WTC11 (cell line): ENCODE results near the gene ERBB4.

Source experiments
- ETV6 ChIP-seq: sonication (generic); formaldehyde crosslinking; IDR thresholded peaks from 2 replicates; pipeline ENCODE4 v1.8.1; 2022; ENCODE audit warnings: mild to moderate bottlenecking, missing genetic modification reagents
- HMGXB4 ChIP-seq: sonication (generic); formaldehyde crosslinking; IDR thresholded peaks from 2 replicates; pipeline ENCODE4 v1.8.1; 2023; ENCODE audit warnings: mild to moderate bottlenecking, moderate library complexity, missing genetic modification reagents
- MLX ChIP-seq: sonication (generic); formaldehyde crosslinking; IDR thresholded peaks from 2 replicates; pipeline ENCODE4 v1.8.1; 2023; ENCODE audit warnings: mild to moderate bottlenecking, missing genetic modification reagents, moderate library complexity
- NFE2L1 ChIP-seq: sonication (generic); formaldehyde crosslinking; IDR thresholded peaks from 2 replicates; pipeline ENCODE4 v1.8.1; 2023; ENCODE audit warnings: missing genetic modification reagents
- NR1H2 ChIP-seq: sonication (generic); formaldehyde crosslinking; IDR thresholded peaks from 2 replicates; pipeline ENCODE4 v1.9.0; 2021; ENCODE audit warnings: mild to moderate bottlenecking, moderate library complexity, missing genetic modification reagents
- NR3C1 ChIP-seq: sonication (generic); formaldehyde crosslinking; conservative IDR thresholded peaks from 2 replicates; pipeline ENCODE4 v1.8.1; 2023; ENCODE audit warnings: low read depth, mild to moderate bottlenecking, missing genetic modification reagents
- SP1 ChIP-seq: sonication (generic); formaldehyde crosslinking; conservative IDR thresholded peaks from 2 replicates; pipeline ENCODE4 v1.8.1; 2022; ENCODE audit warnings: missing genetic modification reagents
- TP53 ChIP-seq: sonication (generic); formaldehyde crosslinking; IDR thresholded peaks from 2 replicates; pipeline ENCODE4 v1.8.1; 2023; ENCODE audit warnings: mild to moderate bottlenecking, missing genetic modification reagents
- USF1 ChIP-seq: sonication (generic); formaldehyde crosslinking; IDR thresholded peaks from 2 replicates; pipeline ENCODE4 v1.8.0; 2022; ENCODE audit warnings: mild to moderate bottlenecking, missing genetic modification reagents
- ZNF138 ChIP-seq: sonication (generic); formaldehyde crosslinking; conservative IDR thresholded peaks from 2 replicates; pipeline ENCODE4 v1.8.1; 2022; ENCODE audit warnings: mild to moderate bottlenecking, moderate library complexity, missing genetic modification reagents
- TF ChIP-seq, protein P1 (sequence below): fragments of 200-600 bp; IDR thresholded peaks from 2 replicates; pipeline ENCODE4 v1.8.0; 2022; ENCODE audit warnings: antibody characterized with exemption
- TF ChIP-seq, protein P2 (sequence below): sonication (generic); formaldehyde crosslinking; IDR thresholded peaks from 2 replicates; pipeline ENCODE4 v1.8.0; 2022; ENCODE audit warnings: mild to moderate bottlenecking, missing genetic modification reagents
- TF ChIP-seq, protein P3 (sequence below): sonication (generic); formaldehyde crosslinking; IDR thresholded peaks from 2 replicates; pipeline ENCODE4 v1.8.1; 2022; ENCODE audit warnings: mild to moderate bottlenecking, missing genetic modification reagents, moderate library complexity, borderline replicate concordance

GRCh38 chr2:211982162-211982561, 556.4 kb downstream of the ERBB4 start:
- TF ChIP-seq, protein P1, sequence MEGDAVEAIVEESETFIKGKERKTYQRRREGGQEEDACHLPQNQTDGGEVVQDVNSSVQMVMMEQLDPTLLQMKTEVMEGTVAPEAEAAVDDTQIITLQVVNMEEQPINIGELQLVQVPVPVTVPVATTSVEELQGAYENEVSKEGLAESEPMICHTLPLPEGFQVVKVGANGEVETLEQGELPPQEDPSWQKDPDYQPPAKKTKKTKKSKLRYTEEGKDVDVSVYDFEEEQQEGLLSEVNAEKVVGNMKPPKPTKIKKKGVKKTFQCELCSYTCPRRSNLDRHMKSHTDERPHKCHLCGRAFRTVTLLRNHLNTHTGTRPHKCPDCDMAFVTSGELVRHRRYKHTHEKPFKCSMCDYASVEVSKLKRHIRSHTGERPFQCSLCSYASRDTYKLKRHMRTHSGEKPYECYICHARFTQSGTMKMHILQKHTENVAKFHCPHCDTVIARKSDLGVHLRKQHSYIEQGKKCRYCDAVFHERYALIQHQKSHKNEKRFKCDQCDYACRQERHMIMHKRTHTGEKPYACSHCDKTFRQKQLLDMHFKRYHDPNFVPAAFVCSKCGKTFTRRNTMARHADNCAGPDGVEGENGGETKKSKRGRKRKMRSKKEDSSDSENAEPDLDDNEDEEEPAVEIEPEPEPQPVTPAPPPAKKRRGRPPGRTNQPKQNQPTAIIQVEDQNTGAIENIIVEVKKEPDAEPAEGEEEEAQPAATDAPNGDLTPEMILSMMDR, result no peak
- TF ChIP-seq USF1 (CRISPR knock-in tag) (no peak), NR3C1 (CRISPR knock-in tag) (no peak), ETV6 (CRISPR knock-in tag) (no peak), TP53 (no peak), ZNF138 (no peak), NR1H2 (CRISPR knock-in tag) (no peak), MLX (CRISPR knock-in tag) (no peak), HMGXB4 (CRISPR knock-in tag) (no peak), SP1 (CRISPR knock-in tag) (no peak), NFE2L1 (CRISPR knock-in tag) (no peak)
- TF ChIP-seq, protein P2, sequence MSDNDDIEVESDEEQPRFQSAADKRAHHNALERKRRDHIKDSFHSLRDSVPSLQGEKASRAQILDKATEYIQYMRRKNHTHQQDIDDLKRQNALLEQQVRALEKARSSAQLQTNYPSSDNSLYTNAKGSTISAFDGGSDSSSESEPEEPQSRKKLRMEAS (CRISPR knock-in tag), result no peak
- TF ChIP-seq, protein P3, sequence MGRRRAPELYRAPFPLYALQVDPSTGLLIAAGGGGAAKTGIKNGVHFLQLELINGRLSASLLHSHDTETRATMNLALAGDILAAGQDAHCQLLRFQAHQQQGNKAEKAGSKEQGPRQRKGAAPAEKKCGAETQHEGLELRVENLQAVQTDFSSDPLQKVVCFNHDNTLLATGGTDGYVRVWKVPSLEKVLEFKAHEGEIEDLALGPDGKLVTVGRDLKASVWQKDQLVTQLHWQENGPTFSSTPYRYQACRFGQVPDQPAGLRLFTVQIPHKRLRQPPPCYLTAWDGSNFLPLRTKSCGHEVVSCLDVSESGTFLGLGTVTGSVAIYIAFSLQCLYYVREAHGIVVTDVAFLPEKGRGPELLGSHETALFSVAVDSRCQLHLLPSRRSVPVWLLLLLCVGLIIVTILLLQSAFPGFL (CRISPR knock-in tag), result no peak
